Trophoblast cell (in vitro differentiated cells and primary cell): Measurements from ENCODE around the gene ZXDC.

Source experiments
- DNase-seq, 2 donors: peaks; one replicate each; pipeline ENCODE4 v3.0.0-alpha.2; 2016
- H2AFZ ChIP-seq: 2 replicates; pipeline ENCODE4 v1.6.1; 2013; ENCODE audit warnings: low read length, moderate library complexity, mild to moderate bottlenecking; ENCODE audit not compliant: insufficient read depth, poor library complexity
- H2AK5ac ChIP-seq: 2 replicates; pipeline ENCODE4 v1.6.1; 2013; ENCODE audit warnings: mild to moderate bottlenecking, low read length
- H2BK120ac ChIP-seq: 2 replicates; pipeline ENCODE4 v1.6.1; 2013; ENCODE audit warnings: low read length, mild to moderate bottlenecking, moderate library complexity; ENCODE audit not compliant: insufficient read depth, poor library complexity
- H2BK12ac ChIP-seq: 2 replicates; pipeline ENCODE4 v1.6.1; 2013; ENCODE audit warnings: mild to moderate bottlenecking, low read length, moderate library complexity
- H2BK5ac ChIP-seq: 2 replicates; pipeline ENCODE4 v1.6.1; 2013; ENCODE audit warnings: low read length, low read depth, moderate library complexity, mild to moderate bottlenecking; ENCODE audit not compliant: poor library complexity
- H3K14ac ChIP-seq: 2 replicates; pipeline ENCODE4 v1.6.1; 2013; ENCODE audit warnings: mild to moderate bottlenecking, low read length
- H3K18ac ChIP-seq: 2 replicates; pipeline ENCODE4 v1.6.1; 2013; ENCODE audit warnings: mild to moderate bottlenecking, low read length
- H3K23ac ChIP-seq: 2 replicates; pipeline ENCODE4 v1.6.1; 2013; ENCODE audit warnings: low read length
- H3K27ac ChIP-seq: 2 replicates; pipeline ENCODE4 v1.5.1; 2013; ENCODE audit warnings: low read depth, mild to moderate bottlenecking, inconsistent platforms, low read length, moderate library complexity
- H3K27me3 ChIP-seq: 2 replicates; pipeline ENCODE4 v1.6.1; 2013; ENCODE audit warnings: inconsistent platforms, mild to moderate bottlenecking, low read length, moderate library complexity; ENCODE audit not compliant: insufficient read depth
- H3K36me3 ChIP-seq, 2 experiments: 1 replicate in 1 of 2; 2 replicates in 1 of 2; pipeline ENCODE4 v1.6.1; 2013; ENCODE audit warnings: low read length in 2 of 2, mild to moderate bottlenecking in 2 of 2, moderate library complexity in 1 of 2; ENCODE audit not compliant: insufficient read depth in 2 of 2, control insufficient read depth in 1 of 2
- H3K4ac ChIP-seq: 2 replicates; pipeline ENCODE4 v1.6.1; 2013; ENCODE audit warnings: low read depth, mild to moderate bottlenecking, low read length, moderate library complexity
- H3K4me1 ChIP-seq, 2 experiments: 1 replicate in 1 of 2; 2 replicates in 1 of 2; pipeline ENCODE4 v1.6.1; 2013; ENCODE audit warnings: low read length in 2 of 2, mild to moderate bottlenecking in 2 of 2, moderate library complexity in 1 of 2; ENCODE audit not compliant: insufficient read depth in 2 of 2, control insufficient read depth in 1 of 2
- H3K4me2 ChIP-seq: 2 replicates; pipeline ENCODE4 v1.6.1; 2013; ENCODE audit warnings: inconsistent platforms, mild to moderate bottlenecking, low read length, moderate library complexity
- H3K4me3 ChIP-seq: 2 replicates; pipeline ENCODE4 v1.5.1; 2013; ENCODE audit warnings: mild to moderate bottlenecking, low read depth, low read length, inconsistent platforms
- H3K79me1 ChIP-seq: one replicate; pipeline ENCODE4 v1.6.1; 2013; ENCODE audit warnings: low read length
- H3K79me2 ChIP-seq: 2 replicates; pipeline ENCODE4 v1.6.1; 2013; ENCODE audit warnings: low read length, mild to moderate bottlenecking; ENCODE audit not compliant: control insufficient read depth, insufficient read depth, poor library complexity
- H3K9ac ChIP-seq: 2 replicates; pipeline ENCODE4 v1.6.1; 2013; ENCODE audit warnings: mild to moderate bottlenecking, low read length
- H3K9me3 ChIP-seq: 2 replicates; pipeline ENCODE4 v1.6.1; 2013; ENCODE audit warnings: low read depth, mild to moderate bottlenecking, control low read depth, inconsistent platforms, low read length; ENCODE audit not compliant: insufficient read depth
- H4K12ac ChIP-seq: 2 replicates; pipeline ENCODE4 v1.6.1; 2013; ENCODE audit warnings: low read depth, mild to moderate bottlenecking, low read length, moderate library complexity
- H4K8ac ChIP-seq: 2 replicates; pipeline ENCODE4 v1.6.1; 2013; ENCODE audit warnings: low read depth, mild to moderate bottlenecking, low read length, moderate library complexity
- H4K91ac ChIP-seq: one replicate; pipeline ENCODE4 v1.6.1; 2013; ENCODE audit warnings: low read depth, mild to moderate bottlenecking, low read length, moderate library complexity
- WGBS: extraction: QIAGEN DNeasy Blood & Tissue Kit; methylation state at CpG from one replicate; pipeline ENCODE4 v1.1.7; 2013; ENCODE audit warnings: missing lambda C conversion rate; ENCODE audit not compliant: insufficient read length, insufficient coverage; ENCODE audit errors: extremely low coverage; 5-methylcytosine and 5-hydroxymethylcytosine counted together

The ZXDC gene

GRCh38 chr3:126487151-126487771, 11.6 kb upstream of the ZXDC start:
- H3K79me1 ChIP-seq, result no peaks in the 10 kb centered on the region
- H4K8ac ChIP-seq, result no peak overlapping the region
- no peaks in the 10 kb centered on the region for H3K79me2 ChIP-seq
- no peak overlapping the region for H4K12ac ChIP-seq
- H3K23ac ChIP-seq, result no peak overlapping the region
- no peak overlapping the region for H2BK5ac ChIP-seq
- no peaks in the 10 kb centered on the region for H3K9me3 ChIP-seq
- H3K9ac ChIP-seq, result no peak overlapping the region
- no peaks in the 10 kb centered on the region for H3K36me3 ChIP-seq
- no peak overlapping the region for H2AK5ac ChIP-seq
- WGBS, result no CpG with 5 or more reads among the region's 17 CpGs
- H3K4me3 ChIP-seq, result no peak overlapping the region
- no peak overlapping the region for H3K4ac ChIP-seq
- no peak overlapping the region for H3K14ac ChIP-seq
- DNase-seq, result peak in 1 of 2 donors; percentile 3
- H2BK12ac ChIP-seq, result no peak overlapping the region
- H3K4me2 ChIP-seq, result no peak overlapping the region
- H3K27ac ChIP-seq, result no peak overlapping the region
- no peak overlapping the region for H2BK120ac ChIP-seq
- H4K91ac ChIP-seq, result no peak overlapping the region
- H3K4me1 ChIP-seq, result peaks cover 0 to 9% of the 10 kb centered on the region in 2 experiments
- no peak overlapping the region for H3K18ac ChIP-seq
- H3K27me3 ChIP-seq, result no peaks in the 10 kb centered on the region
- no peak overlapping the region for H2AFZ ChIP-seq

GRCh38 chr3:126486360-126486847, 10.7 kb upstream of the ZXDC start:
- Histone ChIP-seq H3K4me3 (no peak overlapping the region), H3K36me3 (no peaks in the 10 kb centered on the region), H3K18ac (no peak overlapping the region), H3K9ac (no peak overlapping the region), H3K4ac (no peak overlapping the region), H3K23ac (no peak overlapping the region), H3K4me1 (peaks cover 0 to 9% of the 10 kb centered on the region in 2 experiments), H3K14ac (no peak overlapping the region), H4K12ac (no peak overlapping the region), H2AK5ac (no peak overlapping the region), H4K91ac (no peak overlapping the region), H2BK12ac (no peak overlapping the region), H2BK120ac (no peak overlapping the region), H4K8ac (no peak overlapping the region), H3K27me3 (no peaks in the 10 kb centered on the region), H2AFZ (no peak overlapping the region), H2BK5ac (no peak overlapping the region), H3K4me2 (no peak overlapping the region), H3K79me2 (no peaks in the 10 kb centered on the region), H3K9me3 (no peaks in the 10 kb centered on the region), H3K27ac (no peak overlapping the region), H3K79me1 (no peaks in the 10 kb centered on the region)
- no CpG with 5 or more reads among the region's 14 CpGs for WGBS
- DNase-seq, result no peak

DNA sequence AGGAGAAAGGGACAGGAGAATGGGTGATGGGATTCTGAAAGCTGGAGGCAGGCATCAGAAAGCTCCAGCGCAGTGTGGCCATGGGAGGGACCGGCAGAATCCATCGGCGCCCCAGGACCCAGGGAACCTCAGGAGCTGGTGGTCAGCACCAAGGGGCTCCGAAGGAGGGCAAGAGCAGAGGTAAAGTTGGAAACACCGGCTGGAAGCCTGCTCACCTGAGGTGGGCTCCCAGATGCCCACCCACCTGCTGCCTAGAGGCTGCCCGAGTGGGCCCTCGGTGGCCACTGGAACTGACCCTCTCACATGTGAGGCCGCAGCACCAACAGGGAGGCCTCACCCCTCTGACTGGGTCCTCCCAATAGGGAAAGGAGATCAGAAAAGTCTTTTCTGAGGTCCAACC, 10.3 kb upstream of the ZXDC start:
- Histone ChIP-seq H2BK12ac (no peak overlapping the region), H4K91ac (no peak overlapping the region), H3K4ac (no peak overlapping the region), H2BK5ac (no peak overlapping the region), H2AK5ac (no peak overlapping the region), H3K9me3 (no peaks in the 10 kb centered on the region), H3K4me1 (peaks cover 0 to 9% of the 10 kb centered on the region in 2 experiments), H3K4me3 (no peak overlapping the region), H4K8ac (no peak overlapping the region), H3K27me3 (no peaks in the 10 kb centered on the region), H2AFZ (no peak overlapping the region), H3K79me2 (no peaks in the 10 kb centered on the region), H3K27ac (no peak overlapping the region), H3K36me3 (no peaks in the 10 kb centered on the region), H3K79me1 (no peaks in the 10 kb centered on the region), H2BK120ac (no peak overlapping the region), H3K14ac (no peak overlapping the region), H3K4me2 (no peak overlapping the region), H3K23ac (no peak overlapping the region), H4K12ac (no peak overlapping the region), H3K9ac (no peak overlapping the region), H3K18ac (no peak overlapping the region)
- DNase-seq, result no peak
- WGBS, result no CpG with 5 or more reads among the region's 9 CpGs

GRCh38 chr3:126485176-126485897, 9.6 kb upstream of the ZXDC start:
- Histone ChIP-seq H3K4ac (no peak overlapping the region), H3K27ac (no peak overlapping the region), H3K79me1 (no peaks in the 10 kb centered on the region), H3K14ac (no peak overlapping the region), H4K8ac (no peak overlapping the region), H4K12ac (no peak overlapping the region), H3K4me1 (peaks cover 0 to 9% of the 10 kb centered on the region in 2 experiments), H2BK120ac (no peak overlapping the region), H2AFZ (no peak overlapping the region), H3K9ac (no peak overlapping the region), H3K18ac (no peak overlapping the region), H3K27me3 (no peaks in the 10 kb centered on the region), H3K9me3 (no peaks in the 10 kb centered on the region), H2AK5ac (no peak overlapping the region), H2BK5ac (no peak overlapping the region), H3K4me2 (no peak overlapping the region), H2BK12ac (no peak overlapping the region), H3K23ac (no peak overlapping the region), H3K79me2 (no peaks in the 10 kb centered on the region), H4K91ac (no peak overlapping the region), H3K4me3 (no peak overlapping the region), H3K36me3 (no peaks in the 10 kb centered on the region)
- DNase-seq, result no peak
- no CpG with 5 or more reads among the region's 8 CpGs for WGBS
